Fibroblast of pulmonary artery (primary cell): ENCODE data around the gene METTL26.

Experiments
- DNase-seq: peaks from one replicate; pipeline ENCODE4 v3.0.0-alpha.2; 2010; ENCODE audit warnings: low read depth
- H3K4me3 ChIP-seq: replicated peaks from 2 replicates; pipeline ENCODE4 v1.5.1; 2011; ENCODE audit warnings: low read depth, mild to moderate bottlenecking, control low read depth, low read length, moderate library complexity
- TF ChIP-seq, protein P1 (sequence below): IDR thresholded peaks from 2 replicates; pipeline ENCODE4 v1.5.1; 2011; ENCODE audit warnings: mild to moderate bottlenecking, control low read depth, low read length, inconsistent platforms; ENCODE audit errors: missing control alignments

Gene METTL26

DNA sequence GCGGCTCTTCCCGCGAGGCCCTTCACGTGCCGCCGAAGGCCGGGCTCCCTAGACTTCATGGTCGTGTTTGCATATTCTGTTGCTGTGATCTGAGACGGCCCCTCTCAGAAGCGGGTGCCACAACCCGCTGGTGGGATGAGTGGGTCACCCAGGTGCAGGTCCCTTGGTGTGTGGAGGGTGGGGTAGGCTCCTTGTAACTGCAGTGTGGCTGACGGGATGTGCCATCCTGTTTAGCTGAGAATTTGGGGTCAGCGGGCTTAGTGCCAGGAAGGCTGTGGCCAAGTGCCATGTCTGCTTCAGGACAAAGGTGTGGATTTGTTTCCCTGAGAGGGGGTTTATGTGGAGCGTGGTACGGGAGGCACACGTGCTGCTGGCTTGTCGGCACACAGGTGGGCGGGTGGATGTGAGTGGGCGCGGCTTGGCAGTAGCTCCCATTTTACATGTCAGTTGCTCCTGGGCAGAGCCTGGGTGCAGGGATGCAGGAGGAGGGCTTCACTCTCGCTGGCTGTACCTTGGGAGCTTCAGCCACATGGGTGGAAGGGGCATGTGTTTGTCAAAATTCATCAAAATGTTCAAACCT, 14.5 kb downstream of the METTL26 start:
- H3K4me3 ChIP-seq = no peak overlapping the region
- no peak for DNase-seq
- TF ChIP-seq, protein P1, sequence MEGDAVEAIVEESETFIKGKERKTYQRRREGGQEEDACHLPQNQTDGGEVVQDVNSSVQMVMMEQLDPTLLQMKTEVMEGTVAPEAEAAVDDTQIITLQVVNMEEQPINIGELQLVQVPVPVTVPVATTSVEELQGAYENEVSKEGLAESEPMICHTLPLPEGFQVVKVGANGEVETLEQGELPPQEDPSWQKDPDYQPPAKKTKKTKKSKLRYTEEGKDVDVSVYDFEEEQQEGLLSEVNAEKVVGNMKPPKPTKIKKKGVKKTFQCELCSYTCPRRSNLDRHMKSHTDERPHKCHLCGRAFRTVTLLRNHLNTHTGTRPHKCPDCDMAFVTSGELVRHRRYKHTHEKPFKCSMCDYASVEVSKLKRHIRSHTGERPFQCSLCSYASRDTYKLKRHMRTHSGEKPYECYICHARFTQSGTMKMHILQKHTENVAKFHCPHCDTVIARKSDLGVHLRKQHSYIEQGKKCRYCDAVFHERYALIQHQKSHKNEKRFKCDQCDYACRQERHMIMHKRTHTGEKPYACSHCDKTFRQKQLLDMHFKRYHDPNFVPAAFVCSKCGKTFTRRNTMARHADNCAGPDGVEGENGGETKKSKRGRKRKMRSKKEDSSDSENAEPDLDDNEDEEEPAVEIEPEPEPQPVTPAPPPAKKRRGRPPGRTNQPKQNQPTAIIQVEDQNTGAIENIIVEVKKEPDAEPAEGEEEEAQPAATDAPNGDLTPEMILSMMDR = no peak

DNA sequence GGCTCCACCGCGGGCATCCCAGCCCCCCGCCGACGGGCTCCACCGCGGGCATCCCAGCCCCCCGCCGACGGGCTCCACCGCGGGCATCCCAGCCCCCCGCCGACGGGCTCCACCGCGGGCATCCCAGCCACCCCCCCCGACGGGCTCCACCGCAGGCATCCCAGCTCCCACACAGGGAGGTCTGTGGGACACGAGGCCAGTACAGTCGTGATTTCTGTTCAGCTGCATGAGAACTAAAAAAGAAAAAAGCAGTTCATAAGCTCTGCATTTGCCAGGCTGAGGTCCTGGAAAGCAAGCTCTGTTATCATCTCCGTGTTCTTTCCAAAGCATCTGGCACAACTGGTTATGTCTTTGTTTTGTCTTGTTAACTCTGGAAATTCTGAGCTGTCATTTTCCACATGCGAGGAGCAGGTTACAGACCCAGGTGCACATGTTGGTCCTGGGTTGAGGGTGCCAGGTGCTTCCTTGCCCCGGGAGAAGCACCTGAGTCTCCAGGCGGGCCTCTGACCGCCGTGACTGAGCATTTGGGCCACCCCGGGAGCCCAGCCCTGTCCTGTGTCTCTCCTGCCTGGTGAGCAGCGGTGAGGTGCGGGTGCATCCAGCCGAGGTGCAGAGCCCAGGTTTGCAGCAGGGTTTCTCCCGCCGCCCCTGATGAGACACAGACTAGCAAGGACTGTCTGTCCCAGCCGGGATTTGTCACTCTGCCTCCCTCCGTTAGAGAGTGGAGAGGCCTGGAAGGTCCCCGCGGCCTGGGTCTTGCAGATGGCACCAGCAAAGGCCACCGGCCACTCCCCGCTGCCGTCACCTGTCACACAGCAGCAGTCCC, 15.2 kb downstream of the METTL26 start:
- DNase-seq = no peak
- TF ChIP-seq, protein P1 = no peak
- no peak overlapping the region for H3K4me3 ChIP-seq

DNA sequence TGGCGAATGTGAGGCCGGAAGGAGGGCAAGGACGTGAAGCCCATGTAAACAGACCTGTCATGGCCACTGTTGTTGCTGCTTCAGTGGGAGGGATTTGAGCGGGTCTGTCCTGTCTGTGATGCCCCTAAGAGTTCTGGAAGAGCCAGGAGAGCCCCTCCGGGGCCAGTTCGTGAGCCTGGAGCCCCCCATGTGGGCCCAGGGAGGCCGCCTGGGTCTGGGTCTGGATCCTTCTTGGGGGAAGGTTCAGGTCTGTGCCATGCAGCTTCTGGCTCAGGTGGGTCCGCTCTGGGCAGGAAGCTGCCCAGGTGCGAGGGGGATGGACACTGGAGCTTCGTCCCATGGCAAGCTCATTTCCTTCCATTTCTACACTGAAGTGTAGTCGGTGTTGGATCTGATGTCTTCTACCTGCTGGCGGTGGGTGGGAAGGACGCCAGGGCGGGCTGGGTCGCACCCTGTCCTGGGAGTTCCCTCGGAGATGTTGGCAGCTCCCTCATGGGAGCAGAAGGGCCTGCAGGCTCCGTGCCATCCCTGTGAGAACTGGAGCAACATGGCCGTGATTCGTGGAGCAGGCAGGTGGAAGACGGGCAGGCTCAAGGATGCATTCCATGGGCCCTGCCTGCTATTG, 16.5 kb downstream of the METTL26 start:
- TF ChIP-seq, protein P1 = no peak
- no peak for DNase-seq
- no peak overlapping the region for H3K4me3 ChIP-seq

DNA sequence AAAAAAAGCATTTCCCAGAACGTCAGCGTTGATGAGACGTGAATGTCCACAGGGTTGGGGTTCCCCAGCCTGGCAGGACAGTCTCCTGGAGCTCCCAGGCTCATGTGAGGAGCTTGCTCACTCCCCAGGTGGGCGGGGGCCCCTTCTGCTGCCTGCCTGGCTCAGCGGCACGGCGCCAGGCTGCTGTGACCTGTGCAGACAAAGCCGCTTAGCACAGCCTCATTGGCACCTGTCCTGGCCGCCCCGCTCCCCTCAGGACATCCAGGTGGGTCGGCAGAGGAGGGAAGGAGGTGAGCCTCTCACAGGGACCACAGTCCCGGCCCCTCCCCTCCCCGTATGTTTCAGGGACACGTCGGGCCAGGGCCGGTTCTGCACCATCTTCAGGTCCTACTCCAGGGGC, 18.2 kb downstream of the METTL26 start:
- TF ChIP-seq, protein P1 = no peak
- no peak overlapping the region for H3K4me3 ChIP-seq
- no peak for DNase-seq

DNA sequence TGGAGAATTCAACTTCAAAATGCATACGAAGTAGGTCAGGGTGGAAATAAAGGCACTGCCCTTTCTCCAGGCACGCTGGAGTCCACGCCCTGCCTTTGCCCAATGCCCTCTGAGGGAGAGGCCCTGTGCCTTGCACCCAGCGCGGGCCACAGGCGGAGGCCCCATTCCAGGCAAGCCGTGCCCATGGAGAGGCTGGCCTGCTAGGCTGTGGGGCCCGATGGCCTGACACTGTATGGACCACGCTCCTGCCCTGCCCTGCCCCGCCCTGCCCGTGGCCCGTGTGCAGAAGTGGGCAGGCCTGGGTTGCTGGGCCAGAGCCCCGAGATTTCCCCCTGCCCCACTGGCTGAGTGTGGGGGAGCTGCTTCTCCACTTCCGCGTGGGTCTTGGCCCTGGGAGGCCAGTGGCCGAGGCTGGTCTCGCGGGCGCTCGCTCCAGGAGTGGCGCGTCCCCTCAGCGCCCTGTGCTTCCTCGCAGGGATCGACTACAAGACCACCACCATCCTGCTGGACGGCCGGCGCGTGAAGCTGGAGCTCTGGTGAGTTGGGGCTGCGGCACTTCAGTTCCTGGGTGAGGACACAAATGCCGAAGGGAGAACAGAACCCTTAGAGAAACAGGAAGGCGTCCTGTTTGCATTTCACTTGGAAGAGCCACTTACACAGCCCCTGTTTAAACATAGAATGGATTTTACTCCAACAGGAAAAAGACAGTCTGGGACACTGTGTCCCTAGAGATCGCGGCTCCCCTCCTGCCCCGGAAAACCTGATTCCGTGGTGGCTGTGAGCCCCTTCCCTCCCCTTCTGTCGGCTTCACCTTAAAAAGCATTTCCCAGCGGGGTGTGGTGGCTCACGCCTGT, 19.1 kb downstream of the METTL26 start:
- no peak overlapping the region for H3K4me3 ChIP-seq
- TF ChIP-seq, protein P1 = no peak
- no peak for DNase-seq

DNA sequence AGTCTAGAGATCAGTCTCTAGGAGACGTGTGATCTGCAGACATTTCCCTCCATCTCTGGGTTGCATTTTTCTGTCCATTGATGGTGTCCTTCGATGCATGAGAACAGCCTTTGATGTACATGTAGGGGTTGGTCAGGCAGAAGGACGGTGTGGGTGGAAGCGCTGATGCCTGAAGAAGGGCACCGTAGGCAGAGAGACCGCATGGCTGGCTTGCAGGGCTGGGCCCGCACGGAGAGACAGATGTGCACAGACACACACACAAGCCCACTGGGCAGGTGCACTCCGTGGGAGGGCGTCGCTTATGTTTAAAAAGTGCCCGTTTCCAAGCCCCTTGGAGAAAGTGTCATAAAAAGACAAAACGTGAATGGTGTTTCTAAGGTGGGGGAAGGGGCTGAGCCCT, 21.0 kb downstream of the METTL26 start:
- TF ChIP-seq, protein P1 = no peak
- no peak for DNase-seq
- H3K4me3 ChIP-seq = no peak overlapping the region
